Suprapubic skin (tissue), 4 donors: ENCODE measurements around the gene RAB38. TPM values are rescaled to one million over a fixed set of nuclear protein-coding genes. Genes with fewer than 3 reads are reported as not detected.

Source experiments
- DNase-seq, 2 donors: peaks; one replicate each; pipeline ENCODE4 v3.0.0-alpha.2; 2019; ENCODE audit warnings: low spot score in 2 of 2
- H3K27ac ChIP-seq: fragments of 200-600 bp; sonication (generic); one replicate; pipeline ENCODE4 v1.5.1; 2019
- H3K27me3 ChIP-seq: fragments of 200-600 bp; sonication (generic); one replicate; pipeline ENCODE4 v1.5.1; 2019
- H3K36me3 ChIP-seq: fragments of 200-600 bp; sonication (generic); one replicate; pipeline ENCODE4 v1.5.1; 2019
- H3K4me1 ChIP-seq: fragments of 200-600 bp; sonication (generic); one replicate; pipeline ENCODE4 v1.5.1; 2019
- H3K4me3 ChIP-seq: fragments of 200-600 bp; sonication (generic); one replicate; pipeline ENCODE4 v1.5.1; 2019; ENCODE audit warnings: mild to moderate bottlenecking
- H3K9me3 ChIP-seq: fragments of 200-600 bp; sonication (generic); one replicate; pipeline ENCODE4 v1.5.1; 2019
- EP300 ChIP-seq: sonication (generic); formaldehyde crosslinking; IDR thresholded peaks from one replicate; pipeline ENCODE4 v1.6.1; 2017; ENCODE audit warnings: antibody characterized with exemption
- POLR2A ChIP-seq, 2 donors: fragments of 450-650 bp; IDR thresholded peaks; one replicate each; pipeline ENCODE4 v1.6.1; 2017; ENCODE audit warnings: antibody characterized with exemption in 2 of 2, mild to moderate bottlenecking in 2 of 2, moderate library complexity in 2 of 2
- POLR2AphosphoS5 ChIP-seq, 3 donors: sonication (generic); formaldehyde crosslinking; IDR thresholded peaks; one replicate each; pipeline ENCODE4 v1.6.1; 2017; ENCODE audit warnings: antibody characterized with exemption in 3 of 3
- WGBS: methylation state at CpG from one replicate; pipeline ENCODE4 v1.1.5; 2018; 5-methylcytosine and 5-hydroxymethylcytosine counted together
- total RNA-seq, 4 donors: library from RNA; depleted of rRNA; stranded (reverse); fragments of >200 nt; gene quantifications; one replicate each; pipeline ENCODE4 v1.1.0, GENCODE V29; 2016
- TF ChIP-seq, protein P1 (sequence below), 2 donors: fragments of 200-600 bp in 1 of 2; fragments of 450-650 bp in 1 of 2; sonication (generic) in 1 of 2; IDR thresholded peaks; one replicate each; pipeline ENCODE4 v1.5.1; 2016 to 2019; ENCODE audit warnings: antibody characterized with exemption in 2 of 2, mild to moderate bottlenecking in 1 of 2, moderate library complexity in 1 of 2

Gene RAB38
- total RNA-seq, 4 donors from 2014 or later: 27.8 to 76.6 (median 48.9) TPM

DNA sequence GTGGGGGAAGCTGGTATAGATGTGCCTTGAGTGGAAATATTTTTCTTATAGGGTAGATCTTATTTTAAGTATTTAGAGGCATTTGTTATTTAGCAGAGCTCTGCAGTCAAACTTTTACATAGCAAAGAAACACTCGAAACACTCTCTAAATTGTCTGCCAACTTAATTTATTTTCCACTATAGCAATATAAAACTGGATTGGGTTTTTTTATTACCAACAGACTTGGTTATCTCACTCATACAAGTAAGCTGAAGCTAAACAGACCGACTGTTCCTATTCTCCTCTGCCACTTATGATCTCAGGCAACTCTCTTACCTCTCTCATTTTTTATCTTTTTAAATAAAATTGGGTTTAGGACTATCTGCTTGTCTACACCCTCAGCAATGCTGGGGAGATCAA lies 4.6 kb downstream of the RAB38 start:
- H3K36me3 ChIP-seq: no peaks in the 10 kb centered on the region
- H3K9me3 ChIP-seq: no peaks in the 10 kb centered on the region
- peaks cover 34% of the 10 kb centered on the region for H3K4me1 ChIP-seq
- no peak for DNase-seq
- TF ChIP-seq POLR2A (IDR thresholded peaks at IDR 0.05) (no peak), POLR2AphosphoS5 (IDR thresholded peaks at IDR 0.05) (no peak), EP300 (no peak)
- TF ChIP-seq, protein P1, sequence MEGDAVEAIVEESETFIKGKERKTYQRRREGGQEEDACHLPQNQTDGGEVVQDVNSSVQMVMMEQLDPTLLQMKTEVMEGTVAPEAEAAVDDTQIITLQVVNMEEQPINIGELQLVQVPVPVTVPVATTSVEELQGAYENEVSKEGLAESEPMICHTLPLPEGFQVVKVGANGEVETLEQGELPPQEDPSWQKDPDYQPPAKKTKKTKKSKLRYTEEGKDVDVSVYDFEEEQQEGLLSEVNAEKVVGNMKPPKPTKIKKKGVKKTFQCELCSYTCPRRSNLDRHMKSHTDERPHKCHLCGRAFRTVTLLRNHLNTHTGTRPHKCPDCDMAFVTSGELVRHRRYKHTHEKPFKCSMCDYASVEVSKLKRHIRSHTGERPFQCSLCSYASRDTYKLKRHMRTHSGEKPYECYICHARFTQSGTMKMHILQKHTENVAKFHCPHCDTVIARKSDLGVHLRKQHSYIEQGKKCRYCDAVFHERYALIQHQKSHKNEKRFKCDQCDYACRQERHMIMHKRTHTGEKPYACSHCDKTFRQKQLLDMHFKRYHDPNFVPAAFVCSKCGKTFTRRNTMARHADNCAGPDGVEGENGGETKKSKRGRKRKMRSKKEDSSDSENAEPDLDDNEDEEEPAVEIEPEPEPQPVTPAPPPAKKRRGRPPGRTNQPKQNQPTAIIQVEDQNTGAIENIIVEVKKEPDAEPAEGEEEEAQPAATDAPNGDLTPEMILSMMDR (IDR thresholded peaks at IDR 0.05): no peak
- no peak overlapping the region for H3K4me3 ChIP-seq
- no peaks in the 10 kb centered on the region for H3K27me3 ChIP-seq
- no peak overlapping the region for H3K27ac ChIP-seq
- WGBS: 93% methylated on average over 2 of the region's 2 CpGs

- Histone ChIP-seq H3K9me3 (no peaks in the 10 kb centered on the region), H3K27me3 (no peaks in the 10 kb centered on the region), H3K4me1 (peaks cover 26% of the 10 kb centered on the region), H3K36me3 (no peaks in the 10 kb centered on the region), H3K4me3 (no peak overlapping the region), H3K27ac (no peak overlapping the region)
- no peak for DNase-seq
- 70% methylated on average over 4 of the region's 4 CpGs for WGBS
- TF ChIP-seq POLR2AphosphoS5 (IDR thresholded peaks at IDR 0.05): no peak
- TF ChIP-seq POLR2A (IDR thresholded peaks at IDR 0.05): no peak
- TF ChIP-seq EP300: no peak
- TF ChIP-seq, protein P1 (IDR thresholded peaks at IDR 0.05): no peak
These were observed 5.4 kb downstream of the RAB38 start for GRCh38 chr11:88169881-88170280.

DNA sequence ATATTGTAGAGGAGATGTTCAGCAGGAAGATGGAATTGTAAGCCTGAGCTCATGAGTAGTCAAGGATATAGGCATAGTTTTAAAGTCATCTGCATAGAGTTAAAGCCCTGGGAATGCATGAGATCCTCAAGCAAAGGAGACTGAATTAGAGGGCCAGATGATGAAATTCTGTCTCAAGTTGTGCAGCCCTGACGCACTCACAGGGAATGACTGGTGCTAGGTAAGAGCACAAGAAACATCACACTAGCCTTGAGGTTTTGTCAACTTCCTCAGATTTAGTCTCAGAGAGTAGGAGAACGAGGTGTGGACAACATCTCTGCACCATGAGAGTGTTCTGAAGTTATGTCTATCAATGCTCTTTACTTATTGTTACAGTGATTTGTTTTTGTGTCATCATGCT lies 5.8 kb downstream of the RAB38 start:
- peaks cover 22% of the 10 kb centered on the region for H3K4me1 ChIP-seq
- TF ChIP-seq EP300 (no peak), POLR2A (IDR thresholded peaks at IDR 0.05) (no peak), POLR2AphosphoS5 (IDR thresholded peaks at IDR 0.05) (no peak)
- TF ChIP-seq, protein P1 (IDR thresholded peaks at IDR 0.05): no peak
- no peak overlapping the region for H3K27ac ChIP-seq
- H3K36me3 ChIP-seq: no peaks in the 10 kb centered on the region
- H3K27me3 ChIP-seq: no peaks in the 10 kb centered on the region
- WGBS: 91% methylated on average over 2 of the region's 2 CpGs
- no peaks in the 10 kb centered on the region for H3K9me3 ChIP-seq
- no peak overlapping the region for H3K4me3 ChIP-seq
- DNase-seq: no peak

DNA sequence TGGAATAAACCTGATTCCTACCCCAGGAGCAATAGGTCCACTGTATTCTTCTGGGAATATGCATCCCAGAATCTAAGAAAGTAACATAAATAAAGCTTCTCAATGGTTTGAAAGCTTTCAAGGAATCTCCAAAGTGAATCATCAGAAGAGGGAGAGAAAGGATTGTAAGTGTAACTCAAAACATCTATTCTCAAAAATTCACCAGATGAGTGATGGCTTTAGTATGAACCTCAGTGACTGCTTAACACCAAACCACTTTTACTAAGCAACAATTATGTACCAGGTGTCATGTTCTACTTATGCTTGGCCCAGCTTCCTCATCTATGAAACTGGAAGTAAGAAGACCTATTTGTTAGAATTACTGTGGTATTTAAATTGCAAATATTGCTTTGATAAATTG lies 7.4 kb downstream of the RAB38 start:
- Histone ChIP-seq H3K4me1 (peaks cover 10% of the 10 kb centered on the region), H3K27me3 (no peaks in the 10 kb centered on the region), H3K36me3 (no peaks in the 10 kb centered on the region), H3K9me3 (no peaks in the 10 kb centered on the region), H3K27ac (no peak overlapping the region), H3K4me3 (no peak overlapping the region)
- DNase-seq: no peak
- TF ChIP-seq POLR2A (IDR thresholded peaks at IDR 0.05) (no peak), EP300 (no peak), POLR2AphosphoS5 (IDR thresholded peaks at IDR 0.05) (no peak)
- TF ChIP-seq, protein P1 (IDR thresholded peaks at IDR 0.05): no peak

GRCh38 chr11:88164806-88165585 lies 10.2 kb downstream of the RAB38 start:
- H3K4me1 ChIP-seq: no peaks in the 10 kb centered on the region
- H3K27me3 ChIP-seq: no peaks in the 10 kb centered on the region
- no peaks in the 10 kb centered on the region for H3K36me3 ChIP-seq
- H3K4me3 ChIP-seq: no peak overlapping the region
- no peak overlapping the region for H3K27ac ChIP-seq
- DNase-seq: no peak
- 68% methylated on average over 1 of the region's 1 CpG for WGBS
- no peaks in the 10 kb centered on the region for H3K9me3 ChIP-seq
- TF ChIP-seq EP300: no peak
- TF ChIP-seq POLR2A (IDR thresholded peaks at IDR 0.05): no peak
- no peak for TF ChIP-seq POLR2AphosphoS5 (IDR thresholded peaks at IDR 0.05)
- TF ChIP-seq, protein P1 (IDR thresholded peaks at IDR 0.05): no peak
